ENCODE data around the gene TSTD2. TPM values are rescaled to one million over a fixed set of nuclear protein-coding genes. Genes with fewer than 3 reads are reported as not detected.
A peak's percentile ranks its signal among the peaks of the same experiment; 100 is the strongest.
"Not testable (repeated sequence)": the region's sequence is repeated elsewhere in the genome, so short reads cannot be mapped to it uniquely, and the experiment has no call there.

Gene TSTD2
- total RNA-seq, 1 donor from 2014 or later, result 15.0 TPM

- DNase-seq, result not testable (repeated sequence)
Measured at GRCh38 chr9:97581590-97581989, 51.6 kb downstream of the TSTD2 start.

GRCh38 chr9:97579914-97580313, 53.3 kb downstream of the TSTD2 start:
- DNase-seq, result no peak

GRCh38 chr9:97578846-97579245, 54.3 kb downstream of the TSTD2 start:
- no peak for DNase-seq

- no peak for DNase-seq
Measured at GRCh38 chr9:97577051-97577450, 56.1 kb downstream of the TSTD2 start.

- no peak for DNase-seq
Measured at GRCh38 chr9:97575673-97576200, 57.4 kb downstream of the TSTD2 start.

- not testable (repeated sequence) for DNase-seq
Measured at GRCh38 chr9:97574921-97575672, 58.1 kb downstream of the TSTD2 start.

GRCh38 chr9:97574101-97574571, 59.0 kb downstream of the TSTD2 start:
- not testable (repeated sequence) for DNase-seq

- no peak for DNase-seq
Measured at GRCh38 chr9:97573482-97574073, 59.6 kb downstream of the TSTD2 start.

GRCh38 chr9:97572892-97573365, 60.2 kb downstream of the TSTD2 start:
- no peak for DNase-seq

- no peak for DNase-seq
Measured at GRCh38 chr9:97572196-97572891, 60.8 kb downstream of the TSTD2 start.

- DNase-seq, result no peak
Measured at GRCh38 chr9:97571664-97572063, 61.5 kb downstream of the TSTD2 start.

GRCh38 chr9:97570899-97571298, 62.3 kb downstream of the TSTD2 start:
- no peak for DNase-seq

- DNase-seq, result no peak
Measured at GRCh38 chr9:97568461-97569275, 64.5 kb downstream of the TSTD2 start.

- peak; percentile 84 for DNase-seq
Measured at GRCh38 chr9:97567894-97568202, 65.3 kb downstream of the TSTD2 start.

- no peak for DNase-seq
Measured at GRCh38 chr9:97567182-97567893, 65.8 kb downstream of the TSTD2 start.

GRCh38 chr9:97565262-97565661, 67.9 kb downstream of the TSTD2 start:
- DNase-seq, result no peak

- DNase-seq, result peak; percentile 84
Measured at GRCh38 chr9:97564291-97565175, 68.6 kb downstream of the TSTD2 start.

GRCh38 chr9:97563458-97564135, 69.6 kb downstream of the TSTD2 start:
- peak; percentile 64 for DNase-seq

GRCh38 chr9:97562542-97562941, 70.6 kb downstream of the TSTD2 start:
- no peak for DNase-seq

GRCh38 chr9:97561501-97561900, 71.7 kb downstream of the TSTD2 start:
- DNase-seq, result no peak
